Skeletal muscle tissue (tissue), 4 donors: ENCODE results near the gene BAZ1A. TPM values are rescaled to one million over a fixed set of nuclear protein-coding genes. Genes with fewer than 3 reads are reported as not detected.

Experiments used
- H3K27ac ChIP-seq: one replicate; pipeline ENCODE4 v1.7.0; 2013; ENCODE audit warnings: mild to moderate bottlenecking, low read depth, low read length, inconsistent platforms
- H3K27me3 ChIP-seq, 3 donors: one replicate each; pipeline ENCODE4 v1.7.0; 2013; ENCODE audit warnings: low read length in 3 of 3; ENCODE audit not compliant: control insufficient read depth in 3 of 3, insufficient read depth in 3 of 3
- H3K36me3 ChIP-seq, 3 donors: one replicate each; pipeline ENCODE4 v1.7.0; 2013; ENCODE audit warnings: low read length in 3 of 3; ENCODE audit not compliant: control insufficient read depth in 3 of 3, insufficient read depth in 3 of 3
- H3K4me1 ChIP-seq, 3 donors: one replicate each; pipeline ENCODE4 v1.7.0; 2013; ENCODE audit warnings: low read length in 3 of 3, mild to moderate bottlenecking in 3 of 3; ENCODE audit not compliant: control insufficient read depth in 3 of 3, insufficient read depth in 3 of 3
- H3K4me3 ChIP-seq, 3 donors: one replicate each; pipeline ENCODE4 v1.7.0; 2013; ENCODE audit warnings: low read length in 3 of 3
- H3K9ac ChIP-seq, 3 donors: one replicate each; pipeline ENCODE4 v1.7.0; 2013; ENCODE audit warnings: low read length in 3 of 3, mild to moderate bottlenecking in 3 of 3, moderate library complexity in 2 of 3, low read depth in 1 of 3
- H3K9me3 ChIP-seq, 3 donors: one replicate each; pipeline ENCODE4 v1.7.0; 2013; ENCODE audit warnings: low read length in 3 of 3; ENCODE audit not compliant: control insufficient read depth in 3 of 3
- total RNA-seq: library from RNA; depleted of rRNA; stranded (reverse); fragments of >200 nt; gene quantifications from one replicate; pipeline ENCODE4 v1.2.3, GENCODE V29; 2014
- donor health status: Osteomylitis.

Gene BAZ1A
- total RNA-seq, 1 donor from 2014 or later, result 19.3 TPM

DNA sequence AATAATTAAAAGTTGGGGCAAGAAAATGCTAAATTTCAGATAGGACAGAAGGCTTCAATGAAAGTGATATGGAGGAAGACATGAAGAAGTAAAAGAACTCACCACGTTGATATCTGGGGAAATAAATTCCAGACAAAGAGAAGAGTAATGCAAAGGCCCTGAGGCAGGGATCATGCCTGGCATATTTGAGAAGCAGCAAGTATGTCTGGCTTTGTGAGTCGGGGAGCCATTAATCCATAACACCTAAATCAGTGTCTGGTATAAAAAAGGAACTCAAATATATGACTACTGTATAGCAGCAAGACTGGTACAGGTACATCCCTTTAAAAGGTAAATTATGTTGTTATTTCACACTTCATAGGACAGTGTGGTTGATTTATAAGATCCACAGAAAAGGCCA, 16.4 kb downstream of the BAZ1A start:
- Histone ChIP-seq H3K9me3 (no peaks in the 10 kb centered on the region), H3K27me3 (no peaks in the 10 kb centered on the region), H3K27ac (no peak overlapping the region), H3K4me3 (no peak overlapping the region), H3K36me3 (peaks cover 0 to 8% (median 6%) of the 10 kb centered on the region in 3 donors), H3K4me1 (no peaks in the 10 kb centered on the region), H3K9ac (no peak overlapping the region)

DNA sequence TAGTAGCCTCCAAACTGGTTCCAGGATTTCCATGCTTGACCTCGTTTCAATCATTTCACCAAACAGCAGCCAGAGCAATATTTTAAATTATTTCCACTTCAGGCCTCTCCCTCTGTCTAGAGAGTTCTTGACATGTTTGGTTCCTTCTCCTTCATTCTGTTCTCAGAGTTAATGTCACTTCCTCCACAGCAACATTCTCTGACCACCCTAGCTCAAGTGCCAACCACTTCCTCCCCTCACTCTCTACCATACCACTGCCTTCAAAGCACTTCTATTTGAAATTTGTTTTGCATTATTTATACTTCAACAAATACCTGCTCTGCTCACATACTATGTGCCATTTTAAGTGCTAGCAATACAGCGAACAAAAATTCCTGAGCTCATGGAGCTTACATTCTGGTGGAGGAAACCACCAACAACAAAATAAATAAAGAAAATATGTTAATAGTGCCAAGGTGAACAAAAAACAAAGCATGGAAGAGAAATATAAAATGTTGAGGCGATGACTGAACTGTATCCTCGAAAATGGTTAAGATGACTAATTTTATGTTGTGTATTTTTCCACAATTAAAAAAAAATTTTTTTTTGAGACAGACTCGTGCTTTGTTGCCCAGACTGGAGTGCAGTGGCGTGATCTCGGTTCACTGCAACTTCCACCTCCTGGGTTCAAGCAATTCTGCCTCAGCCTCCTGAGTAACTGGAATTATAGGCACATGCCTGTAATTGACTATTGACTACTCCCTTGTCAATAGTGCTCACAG, 17.3 kb downstream of the BAZ1A start:
- H3K36me3 ChIP-seq, result peaks cover 0 to 8% (median 6%) of the 10 kb centered on the region in 3 donors
- no peak overlapping the region for H3K4me3 ChIP-seq
- H3K9ac ChIP-seq, result no peak overlapping the region
- H3K9me3 ChIP-seq, result no peaks in the 10 kb centered on the region
- no peak overlapping the region for H3K27ac ChIP-seq
- H3K4me1 ChIP-seq, result no peaks in the 10 kb centered on the region
- no peaks in the 10 kb centered on the region for H3K27me3 ChIP-seq

DNA sequence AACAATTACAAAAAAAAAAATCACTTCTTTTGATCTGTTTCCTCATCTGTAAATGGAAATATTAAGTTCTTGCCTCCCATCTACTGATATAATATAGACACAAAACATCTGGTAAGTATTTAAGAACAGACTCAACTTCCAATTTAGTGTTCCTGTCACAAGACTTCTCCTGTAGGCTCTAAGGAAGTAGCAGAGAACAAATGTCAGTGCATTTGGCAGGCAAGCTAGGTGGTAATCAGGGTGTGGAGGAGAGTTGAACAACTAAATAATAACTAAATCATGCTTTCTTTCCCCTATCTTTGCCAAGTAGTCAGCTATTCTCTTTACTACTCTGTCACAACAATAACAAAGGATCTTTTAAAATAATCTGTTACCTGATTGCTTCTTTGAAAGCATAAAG, 22.1 kb downstream of the BAZ1A start:
- Histone ChIP-seq H3K4me1 (no peaks in the 10 kb centered on the region), H3K36me3 (no peaks in the 10 kb centered on the region), H3K27me3 (no peaks in the 10 kb centered on the region), H3K4me3 (no peak overlapping the region), H3K9ac (no peak overlapping the region), H3K27ac (no peak overlapping the region), H3K9me3 (no peaks in the 10 kb centered on the region)

- Histone ChIP-seq H3K9me3 (no peaks in the 10 kb centered on the region), H3K9ac (no peak overlapping the region), H3K4me1 (no peaks in the 10 kb centered on the region), H3K27ac (no peak overlapping the region), H3K36me3 (no peaks in the 10 kb centered on the region), H3K4me3 (no peak overlapping the region), H3K27me3 (no peaks in the 10 kb centered on the region)
Observed at GRCh38 chr14:34851395-34851794, 23.8 kb downstream of the BAZ1A start.

GRCh38 chr14:34845869-34846268, 29.3 kb downstream of the BAZ1A start:
- H3K27me3 ChIP-seq, result no peaks in the 10 kb centered on the region

GRCh38 chr14:34843011-34843554, 32.1 kb downstream of the BAZ1A start:
- no peaks in the 10 kb centered on the region for H3K27me3 ChIP-seq
- H3K27ac ChIP-seq, result peak overlapping the region; percentile 9

More at GRCh38 chr14:34845869-34846268, 29.3 kb downstream of the BAZ1A start:
- Histone ChIP-seq H3K27ac (no peak overlapping the region), H3K9me3 (no peaks in the 10 kb centered on the region), H3K36me3 (no peaks in the 10 kb centered on the region), H3K4me3 (no peak overlapping the region), H3K9ac (no peak overlapping the region), H3K4me1 (peaks cover 0 to 4% (median 4%) of the 10 kb centered on the region in 3 donors)

DNA sequence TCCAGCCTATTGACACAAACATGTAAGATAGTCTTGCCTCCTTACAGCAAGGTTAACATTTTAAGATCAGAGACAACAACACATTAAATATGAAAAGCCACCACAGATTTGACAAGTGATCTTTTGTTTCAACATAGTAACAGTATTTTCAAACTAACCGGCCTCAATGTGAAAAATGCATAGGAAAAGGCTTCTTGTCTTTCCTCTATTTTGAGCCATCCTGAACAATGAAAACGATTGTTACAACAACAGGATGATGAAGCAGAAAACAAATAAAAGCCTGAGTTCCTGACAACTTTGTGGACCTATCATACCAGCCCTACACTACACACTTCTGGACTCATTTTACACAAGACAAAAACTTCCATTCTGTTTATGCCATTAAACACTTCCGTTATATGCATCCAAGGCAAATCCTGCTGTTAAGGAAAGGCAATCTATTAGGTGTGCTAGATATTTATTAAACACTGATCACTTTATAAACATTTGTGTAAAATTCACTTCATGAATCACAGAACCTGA, 37.3 kb downstream of the BAZ1A start:
- Histone ChIP-seq H3K4me1 (no peaks in the 10 kb centered on the region), H3K4me3 (no peak overlapping the region), H3K27ac (no peak overlapping the region), H3K27me3 (no peaks in the 10 kb centered on the region), H3K9me3 (no peaks in the 10 kb centered on the region), H3K9ac (no peak overlapping the region), H3K36me3 (no peaks in the 10 kb centered on the region)

More at GRCh38 chr14:34843011-34843554, 32.1 kb downstream of the BAZ1A start:
- Histone ChIP-seq H3K36me3 (no peaks in the 10 kb centered on the region), H3K9me3 (no peaks in the 10 kb centered on the region), H3K4me3 (no peak overlapping the region), H3K9ac (no peak overlapping the region), H3K4me1 (peaks cover 0 to 4% (median 4%) of the 10 kb centered on the region in 3 donors)

- no peaks in the 10 kb centered on the region for H3K9me3 ChIP-seq
- no peak overlapping the region for H3K4me3 ChIP-seq
- no peaks in the 10 kb centered on the region for H3K4me1 ChIP-seq
Observed at GRCh38 chr14:34835312-34835711, 39.8 kb downstream of the BAZ1A start.

GRCh38 chr14:34833549-34834523, 41.3 kb downstream of the BAZ1A start:
- Histone ChIP-seq H3K27ac (no peak overlapping the region), H3K4me3 (no peak overlapping the region), H3K9me3 (no peaks in the 10 kb centered on the region), H3K36me3 (no peaks in the 10 kb centered on the region), H3K27me3 (no peaks in the 10 kb centered on the region), H3K4me1 (no peaks in the 10 kb centered on the region), H3K9ac (no peak overlapping the region)

More at GRCh38 chr14:34835312-34835711, 39.8 kb downstream of the BAZ1A start:
- no peaks in the 10 kb centered on the region for H3K36me3 ChIP-seq
- no peak overlapping the region for H3K27ac ChIP-seq
- H3K9ac ChIP-seq, result no peak overlapping the region
- no peaks in the 10 kb centered on the region for H3K27me3 ChIP-seq
